Activated T-helper 1 cell treated with anti-CD3 and anti-CD28 coated beads, Interleukin-2, amount 50 U/mL, for 16 hours (primary cell): ENCODE results near the gene PPTC7.
"Not testable (repeated sequence)": the region's sequence is repeated elsewhere in the genome, so short reads cannot be mapped to it uniquely, and the experiment has no call there.

Source experiments
- DNase-seq, 2 donors: peaks; one replicate each; pipeline ENCODE4 v3.0.0-alpha.2; 2020; ENCODE audit warnings: low read depth in 1 of 2, low spot score in 1 of 2

The PPTC7 gene

GRCh38 chr12:110583137-110584059, at the start of gene PPTC7:
TSS of gene PPTC7 (minus strand) at chr12:110583318. CDS start at chr12:110583031, 287 bp downstream.
- DNase-seq: peak; percentile 95 to 96

- no peak for DNase-seq
Measured at GRCh38 chr12:110627500-110628195, 44.5 kb upstream of the PPTC7 start.

- no peak for DNase-seq
Measured at GRCh38 chr12:110622582-110622981, 39.5 kb upstream of the PPTC7 start.

- DNase-seq: peak in 1 of 2 donors; percentile 5
Measured at GRCh38 chr12:110619534-110619953, 36.4 kb upstream of the PPTC7 start.

GRCh38 chr12:110616471-110617115, 33.5 kb upstream of the PPTC7 start:
- no peak for DNase-seq

- no peak for DNase-seq
Measured at GRCh38 chr12:110615171-110615570, 32.1 kb upstream of the PPTC7 start.

DNA sequence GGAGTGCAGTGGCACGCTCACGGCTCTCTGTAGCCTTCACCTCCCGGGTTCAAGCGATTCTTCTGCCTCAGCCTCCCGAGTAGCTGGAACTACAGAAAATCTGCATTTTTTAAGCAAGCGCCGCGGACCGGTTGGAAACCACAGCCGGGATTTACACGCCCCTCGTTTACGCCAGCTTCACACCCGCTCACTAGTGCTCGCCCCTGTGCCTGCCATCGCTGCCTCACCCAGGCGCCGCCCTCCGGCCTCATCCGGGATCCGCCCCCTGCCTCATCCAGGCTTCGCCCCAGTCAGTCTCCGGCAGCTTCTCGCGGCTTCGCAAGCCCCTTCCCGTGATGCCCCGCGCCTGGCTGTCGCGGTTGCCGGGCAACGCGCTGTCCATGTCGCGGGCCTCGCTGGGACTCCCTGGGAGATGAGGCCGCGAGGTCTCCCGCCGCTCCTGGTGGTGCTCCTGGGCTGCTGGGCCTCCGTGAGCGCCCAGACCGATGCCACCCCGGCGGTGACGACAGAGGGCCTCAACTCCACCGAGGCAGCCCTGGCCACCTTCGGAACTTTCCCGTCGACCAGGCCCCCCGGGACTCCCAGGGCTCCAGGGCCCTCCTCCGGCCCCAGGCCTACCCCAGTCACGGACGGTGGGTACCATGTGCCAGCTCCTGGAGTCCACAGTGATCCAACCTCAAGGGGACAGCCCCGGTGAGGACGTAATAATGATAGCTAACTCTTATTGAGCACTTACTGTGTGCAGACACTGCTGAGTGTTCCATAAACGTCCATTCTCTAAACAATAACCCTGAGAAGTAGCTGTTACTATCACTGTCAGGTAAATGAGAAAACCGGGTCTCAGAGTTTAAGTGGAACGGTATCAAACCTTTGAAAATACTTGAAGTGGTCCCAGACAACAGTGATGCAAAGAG, 30.9 kb upstream of the PPTC7 start, which contains the start of gene TCTN1:
Gene TCTN1, plus strand, starts transcription at position 359 of the 914 bp plus-strand sequence. Its CDS starts 54 bp downstream, at position 413.
- DNase-seq: peak; percentile 92 to 93

DNA sequence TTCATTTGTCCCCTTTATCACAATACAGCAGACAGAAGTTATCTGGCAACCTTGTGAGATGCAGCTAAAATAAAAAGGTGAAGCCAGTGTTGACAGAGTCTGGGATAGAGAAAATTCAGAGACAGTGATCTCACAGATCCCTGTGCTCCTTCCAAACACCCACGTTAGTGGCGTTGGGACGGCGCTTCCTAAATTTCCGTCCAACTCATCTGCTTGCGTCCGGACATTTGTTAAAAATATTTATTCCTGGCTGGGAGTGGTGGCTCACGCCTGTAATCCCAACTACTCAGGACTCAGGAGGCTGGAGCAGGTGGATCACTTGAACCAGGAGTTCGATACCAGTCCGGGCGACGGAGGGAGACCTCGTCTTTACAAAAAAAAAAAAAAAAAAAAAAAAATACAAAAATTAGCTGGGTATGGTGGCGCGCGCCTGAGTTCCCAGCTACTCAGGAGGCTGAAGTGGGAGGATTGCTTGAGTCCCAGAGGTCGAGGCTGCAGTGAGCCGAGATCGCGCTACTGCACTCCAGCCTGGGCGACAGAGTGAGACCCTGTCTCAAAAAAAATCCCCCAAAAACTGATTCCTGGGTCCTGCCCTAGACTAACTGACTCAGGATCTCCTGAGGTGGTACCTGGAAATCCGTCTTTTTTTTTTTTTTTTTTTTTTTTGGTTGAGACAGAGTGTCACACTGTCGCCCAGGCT, 30.1 kb upstream of the PPTC7 start:
- DNase-seq: no peak

- no peak for DNase-seq
Measured at GRCh38 chr12:110606253-110606611, 23.1 kb upstream of the PPTC7 start.

DNA sequence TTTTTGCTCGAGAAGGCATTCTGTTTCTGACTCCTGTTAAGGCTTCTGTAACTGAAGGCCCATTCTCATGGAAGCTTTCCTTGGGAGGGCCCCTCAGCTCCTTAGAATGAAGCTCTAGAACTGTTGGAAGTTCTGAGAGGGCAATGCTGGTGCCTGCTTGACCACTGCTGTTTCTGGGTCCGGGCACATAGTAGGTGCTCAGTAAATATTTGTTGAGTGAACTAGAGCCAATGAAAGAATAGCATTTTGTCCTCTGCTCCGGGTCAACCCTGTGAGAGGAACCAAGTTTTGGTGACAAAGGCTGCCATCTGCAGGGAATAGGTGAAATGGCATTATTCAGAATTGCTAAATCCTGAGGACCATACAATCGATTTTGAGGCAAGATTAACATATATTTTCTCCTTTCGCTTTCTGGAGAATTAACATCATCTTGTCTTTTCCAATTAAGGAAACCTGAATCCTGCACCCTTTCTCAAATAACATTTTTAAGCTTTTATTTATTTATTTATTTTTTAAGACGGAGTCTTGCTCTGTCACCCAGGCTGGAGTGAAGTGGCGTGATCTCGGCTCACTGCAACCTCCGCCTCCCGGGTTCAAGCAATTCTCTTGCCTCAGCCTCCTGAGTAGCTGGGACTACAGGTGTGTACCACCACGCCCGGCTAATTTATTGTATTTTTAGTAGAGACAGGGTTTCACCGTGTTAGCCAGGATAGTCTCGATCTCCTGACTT, 19.1 kb upstream of the PPTC7 start:
- DNase-seq: peak in 1 of 2 donors; percentile 27

GRCh38 chr12:110600254-110600653, 17.1 kb upstream of the PPTC7 start:
- DNase-seq: no peak

- DNase-seq: no peak
Measured at GRCh38 chr12:110599334-110599733, 16.2 kb upstream of the PPTC7 start.

DNA sequence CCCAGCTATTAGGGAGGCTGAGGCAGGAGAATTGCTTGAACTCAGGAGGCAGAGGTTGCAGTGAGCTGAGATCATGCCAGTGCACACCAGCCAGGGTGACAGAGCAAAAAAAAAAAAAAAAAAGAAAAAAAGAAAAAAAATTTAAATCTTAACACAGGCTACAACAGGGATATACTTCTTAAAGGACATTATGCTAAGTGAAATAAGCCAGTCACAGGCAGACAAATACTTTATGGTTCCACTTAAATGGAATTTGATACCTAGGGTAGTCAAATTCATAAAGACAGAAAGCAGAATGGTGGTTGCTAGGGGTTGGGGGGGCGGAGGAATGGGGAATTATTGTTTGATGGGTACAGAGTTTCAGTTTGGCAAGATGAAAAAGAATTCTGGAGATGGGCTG, 14.8 kb upstream of the PPTC7 start:
- no peak for DNase-seq

- not testable (repeated sequence) for DNase-seq
Measured at GRCh38 chr12:110592919-110593318, 9.8 kb upstream of the PPTC7 start.

DNA sequence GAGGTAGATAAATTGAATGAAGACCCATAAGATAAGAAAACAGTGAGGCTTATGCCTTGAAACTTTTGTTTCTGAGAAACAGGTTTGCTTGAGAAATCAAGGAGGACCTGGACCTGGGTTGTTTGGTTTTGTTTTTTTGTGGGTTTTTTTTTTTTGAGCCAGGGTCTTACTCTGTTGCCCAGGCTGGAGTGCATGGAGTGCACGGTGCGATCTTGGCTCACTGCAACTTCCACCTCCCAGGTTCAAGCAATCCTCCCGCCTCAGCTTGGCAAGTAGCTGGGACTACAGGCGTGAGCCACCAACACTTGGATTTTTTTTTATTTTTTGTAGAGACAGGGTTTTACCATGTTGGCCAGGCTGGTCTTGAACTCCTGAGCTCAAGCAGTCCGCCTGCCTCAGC, 9.0 kb upstream of the PPTC7 start:
- DNase-seq: no peak

GRCh38 chr12:110591451-110592051, 8.4 kb upstream of the PPTC7 start:
- DNase-seq: no peak

DNA sequence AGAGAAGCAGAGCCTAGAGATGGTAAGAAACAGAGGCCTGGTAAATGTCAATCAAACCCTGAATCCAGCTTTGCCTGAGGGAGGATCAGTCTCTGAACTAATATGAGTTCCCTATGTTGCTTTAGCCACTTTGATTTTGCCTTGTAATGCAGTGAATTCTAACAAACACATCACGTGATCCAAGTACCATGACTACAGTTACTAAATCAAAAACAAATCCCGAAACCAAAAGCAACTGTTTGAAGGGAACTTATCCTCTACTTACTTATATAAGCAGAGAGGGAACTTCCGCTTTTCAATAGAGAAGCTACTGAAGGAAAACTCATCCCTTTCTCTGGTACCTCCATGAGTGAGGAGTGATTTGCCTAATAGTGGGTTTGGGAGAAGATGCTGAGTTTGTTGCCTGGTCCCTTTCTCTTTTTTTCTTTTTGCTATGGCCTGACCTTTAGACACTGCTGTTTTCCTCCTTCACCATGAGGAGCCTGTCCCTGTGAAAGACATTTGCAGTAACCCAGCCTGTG, 7.7 kb upstream of the PPTC7 start:
- DNase-seq: no peak

- DNase-seq: no peak
Measured at GRCh38 chr12:110590059-110590458, 6.9 kb upstream of the PPTC7 start.

GRCh38 chr12:110587102-110587501, 4.0 kb upstream of the PPTC7 start:
- not testable (repeated sequence) for DNase-seq
